Raji (cell line): ENCODE results near the gene GSTM2.

Source experiments
- POLR2A ChIP-seq: IDR thresholded peaks from 2 replicates; pipeline ENCODE4 v1.6.1; 2011; ENCODE audit warnings: low read depth, low read length, control low read depth; ENCODE audit not compliant: insufficient read depth

GSTM2 gene

GRCh38 chr1:109636201-109636952 lies 31.5 kb upstream of the GSTM2 start:
- TF ChIP-seq POLR2A = no peak

- TF ChIP-seq POLR2A = no peak
Observed at GRCh38 chr1:109637446-109637845, 30.4 kb upstream of the GSTM2 start.

GRCh38 chr1:109639063-109639840 lies 28.6 kb upstream of the GSTM2 start:
- no peak for TF ChIP-seq POLR2A

GRCh38 chr1:109639841-109640184 lies 28.0 kb upstream of the GSTM2 start:
- no peak for TF ChIP-seq POLR2A

- no peak for TF ChIP-seq POLR2A
Observed at GRCh38 chr1:109640285-109640865, 27.5 kb upstream of the GSTM2 start.

- no peak for TF ChIP-seq POLR2A
Observed at GRCh38 chr1:109641078-109641740, 26.6 kb upstream of the GSTM2 start.

- TF ChIP-seq POLR2A = no peak
Observed at GRCh38 chr1:109641861-109642260, 26.0 kb upstream of the GSTM2 start.

GRCh38 chr1:109642626-109643025 lies 25.2 kb upstream of the GSTM2 start:
- TF ChIP-seq POLR2A = no peak

- TF ChIP-seq POLR2A = no peak
Observed at GRCh38 chr1:109643385-109644230, 24.2 kb upstream of the GSTM2 start.

- no peak for TF ChIP-seq POLR2A
Observed at GRCh38 chr1:109644670-109645069, 23.2 kb upstream of the GSTM2 start.

- no peak for TF ChIP-seq POLR2A
Observed at GRCh38 chr1:109649491-109649914, 18.4 kb upstream of the GSTM2 start.

GRCh38 chr1:109650609-109651008 lies 17.2 kb upstream of the GSTM2 start:
- TF ChIP-seq POLR2A = no peak

GRCh38 chr1:109652402-109652801 lies 15.5 kb upstream of the GSTM2 start:
- TF ChIP-seq POLR2A = no peak

- no peak for TF ChIP-seq POLR2A
Observed at GRCh38 chr1:109653306-109653705, 14.6 kb upstream of the GSTM2 start.

- no peak for TF ChIP-seq POLR2A
Observed at GRCh38 chr1:109654519-109654918, 13.3 kb upstream of the GSTM2 start.
